Loucy (cell line): ENCODE results near the gene OLFML1.

ENCODE experiments used
- H2AFZ ChIP-seq: fragments of 200-600 bp; sonication (generic); 2 replicates; pipeline ENCODE4 v1.6.0; 2016; ENCODE audit warnings: antibody characterized with exemption, mild to moderate bottlenecking, low read length, moderate library complexity
- H3F3A ChIP-seq: fragments of 200-600 bp; 2 replicates; pipeline ENCODE4 v1.6.0; 2016; ENCODE audit warnings: antibody characterized with exemption, low read depth, mild to moderate bottlenecking
- H3K27me3 ChIP-seq: fragments of 200-600 bp; sonication (generic); 2 replicates; pipeline ENCODE4 v1.6.1; 2014; ENCODE audit warnings: low read length, mild to moderate bottlenecking; ENCODE audit not compliant: insufficient read depth, poor library complexity, severe bottlenecking
- H3K36me3 ChIP-seq: fragments of 200-600 bp; sonication (generic); 2 replicates; pipeline ENCODE4 v1.6.1; 2016; ENCODE audit warnings: low read length; ENCODE audit not compliant: insufficient read depth
- H3K4me1 ChIP-seq: fragments of 200-600 bp; sonication (generic); 2 replicates; pipeline ENCODE4 v1.5.1; 2014; ENCODE audit warnings: low read length, mild to moderate bottlenecking; ENCODE audit not compliant: insufficient read depth, poor library complexity, severe bottlenecking
- H3K4me2 ChIP-seq: fragments of 200-600 bp; sonication (generic); 2 replicates; pipeline ENCODE4 v1.6.0; 2014; ENCODE audit warnings: antibody characterized with exemption, low read length, low read depth, mild to moderate bottlenecking; ENCODE audit not compliant: poor library complexity, severe bottlenecking
- H3K4me3 ChIP-seq: fragments of 200-600 bp; sonication (generic); 2 replicates; pipeline ENCODE4 v1.5.1; 2014; ENCODE audit warnings: low read length, mild to moderate bottlenecking, mixed read lengths; ENCODE audit not compliant: poor library complexity, severe bottlenecking
- H3K79me2 ChIP-seq: fragments of 200-600 bp; sonication (generic); 2 replicates; pipeline ENCODE4 v1.6.1; 2014; ENCODE audit warnings: low read length; ENCODE audit not compliant: insufficient read depth
- H3K9ac ChIP-seq: fragments of 200-600 bp; sonication (generic); 2 replicates; pipeline ENCODE4 v1.6.0; 2014; ENCODE audit warnings: mild to moderate bottlenecking, low read depth, low read length, moderate library complexity; ENCODE audit not compliant: poor library complexity, severe bottlenecking
- H3K9me2 ChIP-seq: fragments of 200-600 bp; sonication (generic); replicated peaks from 2 replicates; pipeline ENCODE4 v1.6.1; 2016; ENCODE audit warnings: low read depth, low read length, mixed read lengths
- H3K9me3 ChIP-seq: fragments of 200-600 bp; sonication (generic); 2 replicates; pipeline ENCODE4 v1.6.1; 2014; ENCODE audit warnings: mild to moderate bottlenecking, antibody characterized with exemption, low read length, low read depth; ENCODE audit not compliant: insufficient read depth
- H4K20me1 ChIP-seq: fragments of 200-600 bp; sonication (generic); 2 replicates; pipeline ENCODE4 v1.6.0; 2014; ENCODE audit warnings: antibody characterized with exemption, low read length, mild to moderate bottlenecking; ENCODE audit not compliant: insufficient read depth, poor library complexity, severe bottlenecking
- CTCF ChIP-seq: fragments of 200-600 bp; sonication (generic); conservative IDR thresholded peaks from 2 replicates; pipeline ENCODE4 v1.5.1; 2014; ENCODE audit warnings: mild to moderate bottlenecking, antibody characterized with exemption, low read length
- EZH2phosphoT487 ChIP-seq: fragments of 200-600 bp; IDR thresholded peaks from 2 replicates; pipeline ENCODE4 v1.6.1; 2018; ENCODE audit warnings: antibody characterized with exemption, mild to moderate bottlenecking, moderate library complexity, borderline replicate concordance

Gene OLFML1

DNA sequence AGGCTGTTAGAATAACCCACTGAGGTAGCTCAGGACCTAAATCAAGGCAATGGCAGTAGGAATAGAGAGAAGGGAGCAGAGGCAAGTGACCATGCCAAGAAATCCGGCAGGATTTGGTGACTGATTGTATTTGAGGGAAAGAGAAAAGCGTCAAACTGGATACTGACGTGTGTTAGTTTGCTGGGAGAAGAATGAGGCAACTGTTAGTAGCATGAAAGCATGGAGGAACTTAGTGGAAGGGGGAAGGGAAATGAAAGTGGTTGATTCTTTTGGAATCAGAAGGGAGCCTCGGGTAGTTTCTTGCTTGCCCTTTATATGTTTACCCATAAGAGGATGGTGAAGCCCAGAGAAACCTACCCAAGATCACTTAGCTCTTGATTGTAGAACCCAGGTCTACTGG lies 36.8 kb downstream of the OLFML1 start:
- Histone ChIP-seq H3K4me1 (no peaks in the 10 kb centered on the region), H3F3A (no peaks in the 10 kb centered on the region), H3K9ac (no peak overlapping the region), H3K9me2 (no peaks in the 10 kb centered on the region), H3K79me2 (no peaks in the 10 kb centered on the region), H2AFZ (no peak overlapping the region), H3K27me3 (no peaks in the 10 kb centered on the region), H3K4me2 (no peak overlapping the region), H3K36me3 (no peaks in the 10 kb centered on the region), H4K20me1 (no peaks in the 10 kb centered on the region), H3K4me3 (no peak overlapping the region), H3K9me3 (no peaks in the 10 kb centered on the region)
- no peak for TF ChIP-seq CTCF
- no peak for TF ChIP-seq EZH2phosphoT487

DNA sequence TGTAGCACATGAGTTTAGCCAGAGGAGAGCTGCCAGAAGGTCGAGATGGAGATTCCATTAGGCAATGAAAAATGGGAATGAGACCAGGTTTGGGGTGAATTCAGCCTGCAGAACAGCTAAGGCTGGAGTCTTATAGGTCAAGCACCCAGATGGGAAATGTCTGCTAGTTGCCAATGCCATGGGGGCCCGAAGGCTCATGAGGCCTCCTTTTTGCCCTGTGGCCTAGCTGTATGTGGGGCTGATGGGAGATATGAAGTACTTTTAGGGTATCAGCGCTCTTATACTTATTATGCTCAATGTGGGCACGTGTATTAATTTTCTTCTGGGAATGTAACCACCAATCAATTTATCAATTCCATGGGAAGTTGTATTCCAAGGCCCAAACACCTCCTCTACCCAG lies 37.2 kb downstream of the OLFML1 start:
- H2AFZ ChIP-seq, result no peak overlapping the region
- no peak overlapping the region for H3K4me3 ChIP-seq
- H3K4me2 ChIP-seq, result no peak overlapping the region
- no peaks in the 10 kb centered on the region for H3K27me3 ChIP-seq
- no peaks in the 10 kb centered on the region for H3K9me3 ChIP-seq
- H3F3A ChIP-seq, result no peaks in the 10 kb centered on the region
- no peaks in the 10 kb centered on the region for H3K36me3 ChIP-seq
- TF ChIP-seq CTCF (no peak), EZH2phosphoT487 (no peak)
- H4K20me1 ChIP-seq, result no peaks in the 10 kb centered on the region
- no peaks in the 10 kb centered on the region for H3K79me2 ChIP-seq
- no peaks in the 10 kb centered on the region for H3K9me2 ChIP-seq
- no peaks in the 10 kb centered on the region for H3K4me1 ChIP-seq
- H3K9ac ChIP-seq, result no peak overlapping the region

- H3K79me2 ChIP-seq, result no peaks in the 10 kb centered on the region
- TF ChIP-seq CTCF (no peak), EZH2phosphoT487 (no peak)
Measured at GRCh38 chr11:7523416-7524210, 38.3 kb downstream of the OLFML1 start.

More at GRCh38 chr11:7523416-7524210, 38.3 kb downstream of the OLFML1 start:
- Histone ChIP-seq H3F3A (no peaks in the 10 kb centered on the region), H3K4me3 (no peak overlapping the region), H2AFZ (no peak overlapping the region), H3K4me2 (no peak overlapping the region), H3K9ac (no peak overlapping the region), H4K20me1 (no peaks in the 10 kb centered on the region), H3K27me3 (no peaks in the 10 kb centered on the region), H3K4me1 (no peaks in the 10 kb centered on the region), H3K36me3 (no peaks in the 10 kb centered on the region), H3K9me2 (no peaks in the 10 kb centered on the region), H3K9me3 (no peaks in the 10 kb centered on the region)
